Measurements from ENCODE around the gene SLC16A8.

DNA sequence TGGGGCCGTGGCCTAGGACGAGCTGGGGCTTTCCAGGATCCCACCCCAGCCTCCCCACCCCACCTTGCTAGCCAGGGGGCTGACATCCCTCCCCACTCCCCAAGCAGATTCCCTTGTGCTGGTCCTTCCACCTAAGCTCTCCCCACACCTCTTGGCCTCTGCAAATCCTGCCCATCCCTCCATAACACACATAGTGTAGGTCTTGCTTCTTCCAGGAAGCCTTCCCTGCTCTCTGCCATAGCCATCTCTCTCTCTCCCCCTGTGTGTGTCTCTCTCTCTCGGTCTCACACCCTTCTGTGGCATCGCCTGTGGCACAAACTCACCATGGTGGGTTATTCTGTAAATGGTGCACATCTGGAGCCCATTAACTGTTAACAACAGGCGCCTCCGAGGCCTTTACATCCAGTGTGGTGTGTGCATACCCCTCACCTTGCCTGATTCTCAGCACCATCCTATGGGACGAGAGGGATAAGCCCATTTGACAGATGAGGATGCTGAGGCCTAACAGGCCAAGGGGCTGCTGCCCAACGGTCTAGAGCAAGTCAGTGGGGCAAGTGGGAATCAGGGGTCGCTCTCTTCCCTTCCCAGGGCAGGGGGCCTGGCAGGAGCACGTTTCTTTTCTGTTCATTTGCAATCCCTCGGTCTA, 49.0 kb downstream of the SLC16A8 start:
- TF ChIP-seq, protein P1, sequence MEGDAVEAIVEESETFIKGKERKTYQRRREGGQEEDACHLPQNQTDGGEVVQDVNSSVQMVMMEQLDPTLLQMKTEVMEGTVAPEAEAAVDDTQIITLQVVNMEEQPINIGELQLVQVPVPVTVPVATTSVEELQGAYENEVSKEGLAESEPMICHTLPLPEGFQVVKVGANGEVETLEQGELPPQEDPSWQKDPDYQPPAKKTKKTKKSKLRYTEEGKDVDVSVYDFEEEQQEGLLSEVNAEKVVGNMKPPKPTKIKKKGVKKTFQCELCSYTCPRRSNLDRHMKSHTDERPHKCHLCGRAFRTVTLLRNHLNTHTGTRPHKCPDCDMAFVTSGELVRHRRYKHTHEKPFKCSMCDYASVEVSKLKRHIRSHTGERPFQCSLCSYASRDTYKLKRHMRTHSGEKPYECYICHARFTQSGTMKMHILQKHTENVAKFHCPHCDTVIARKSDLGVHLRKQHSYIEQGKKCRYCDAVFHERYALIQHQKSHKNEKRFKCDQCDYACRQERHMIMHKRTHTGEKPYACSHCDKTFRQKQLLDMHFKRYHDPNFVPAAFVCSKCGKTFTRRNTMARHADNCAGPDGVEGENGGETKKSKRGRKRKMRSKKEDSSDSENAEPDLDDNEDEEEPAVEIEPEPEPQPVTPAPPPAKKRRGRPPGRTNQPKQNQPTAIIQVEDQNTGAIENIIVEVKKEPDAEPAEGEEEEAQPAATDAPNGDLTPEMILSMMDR (IDR thresholded peaks at IDR 0.05), result no peak
- TF ChIP-seq EZH2 (IDR thresholded peaks at IDR 0.05), result no peak
